Immature natural killer cell (primary cell): ENCODE data around the gene TXNL4A. TPM values are rescaled to one million over a fixed set of nuclear protein-coding genes. Genes with fewer than 3 reads are reported as not detected.
"Not testable (repeated sequence)": the region's sequence is repeated elsewhere in the genome, so short reads cannot be mapped to it uniquely, and the experiment has no call there.

Source experiments
- DNase-seq, 3 donors: peaks; one replicate each; pipeline ENCODE4 v3.0.0; 2022; ENCODE audit warnings: mixed read lengths in 1 of 3
- H3K27ac Mint-ChIP-seq, 6 donors: one replicate each; pipeline ENCODE4 v1.8.0; 2020; ENCODE audit warnings: mixed read lengths in 6 of 6, mild to moderate bottlenecking in 5 of 6, inconsistent platforms in 4 of 6, moderate library complexity in 3 of 6
- H3K27me3 Mint-ChIP-seq, 3 donors: one replicate each; pipeline ENCODE4 v1.8.0; 2020 to 2021; ENCODE audit warnings: low read depth in 3 of 3, mild to moderate bottlenecking in 3 of 3, mixed read lengths in 3 of 3, moderate library complexity in 3 of 3, inconsistent platforms in 1 of 3
- H3K36me3 Mint-ChIP-seq, 3 donors: one replicate each; pipeline ENCODE4 v1.8.0; 2020; ENCODE audit warnings: mixed read lengths in 3 of 3, inconsistent platforms in 2 of 3, mild to moderate bottlenecking in 2 of 3
- H3K4me1 Mint-ChIP-seq, 2 donors: one replicate each; pipeline ENCODE4 v1.8.0; 2020; ENCODE audit warnings: inconsistent platforms in 2 of 2, mild to moderate bottlenecking in 2 of 2, mixed read lengths in 2 of 2, moderate library complexity in 1 of 2
- H3K4me3 Mint-ChIP-seq, 5 donors: one replicate each; pipeline ENCODE4 v1.8.0; 2020; ENCODE audit warnings: mild to moderate bottlenecking in 5 of 5, mixed read lengths in 5 of 5, inconsistent platforms in 3 of 5, moderate library complexity in 3 of 5
- H3K9me3 Mint-ChIP-seq, 6 donors: one replicate each; pipeline ENCODE4 v1.8.0; 2020; ENCODE audit warnings: mild to moderate bottlenecking in 6 of 6, mixed read lengths in 6 of 6, inconsistent platforms in 4 of 6, moderate library complexity in 3 of 6
- polyA plus RNA-seq, 3 donors: library from polyadenylated mRNA; unstranded; fragments of 300-500 nt; fragmentation: Illumina TruSeq; gene quantifications; one replicate each; pipeline ENCODE4 v1.2.3, GENCODE V29; 2021

Gene TXNL4A
- polyA plus RNA-seq, 3 donors from 2014 or later, result 209 to 330 (median 248) TPM

DNA sequence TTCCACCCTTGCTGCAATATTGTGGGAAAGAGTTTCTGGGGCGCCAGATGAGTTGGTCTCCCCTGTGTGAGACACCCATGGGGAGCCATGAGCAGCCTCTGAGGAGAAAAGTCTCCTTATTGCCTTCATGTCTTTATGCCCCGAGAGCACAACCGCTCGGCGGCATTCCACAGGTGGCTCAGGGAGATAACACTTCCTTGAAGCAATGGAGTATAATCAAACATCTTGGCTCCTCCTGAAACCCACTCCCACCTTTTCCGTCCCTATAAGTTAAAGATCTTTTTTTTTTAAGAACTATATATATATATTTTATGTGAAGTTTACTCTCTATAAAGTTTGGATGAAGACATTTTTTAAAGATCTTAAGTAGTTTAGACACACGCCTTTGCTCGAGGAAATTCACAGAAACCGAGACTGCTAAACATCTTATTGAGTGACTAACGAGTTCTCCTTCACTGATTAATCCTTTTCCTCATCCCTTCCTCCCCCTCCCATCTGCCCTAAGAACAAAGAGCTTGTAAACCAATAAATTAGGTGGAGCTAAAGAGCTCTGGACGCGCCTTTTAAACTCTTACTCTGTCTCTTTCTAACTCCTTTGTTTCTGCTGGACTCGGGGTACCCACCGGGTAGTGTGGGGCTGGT lies 23.3 kb upstream of the TXNL4A start:
- not testable (repeated sequence) for H3K27ac Mint-ChIP-seq, H3K4me3 Mint-ChIP-seq, H3K27me3 Mint-ChIP-seq, DNase-seq, H3K4me1 Mint-ChIP-seq
- Mint-ChIP-seq H3K36me3 (peaks cover 0 to 20% (median 10%) of the 10 kb centered on the region in 3 donors), H3K9me3 (peaks cover 3 to 29% (median 12%) of the 10 kb centered on the region in 6 donors)

GRCh38 chr18:80010551-80010906 lies 22.2 kb upstream of the TXNL4A start:
- Mint-ChIP-seq H3K27me3 (peaks cover 3 to 9% (median 4%) of the 10 kb centered on the region in 3 donors), H3K27ac (no peak overlapping the region)

DNA sequence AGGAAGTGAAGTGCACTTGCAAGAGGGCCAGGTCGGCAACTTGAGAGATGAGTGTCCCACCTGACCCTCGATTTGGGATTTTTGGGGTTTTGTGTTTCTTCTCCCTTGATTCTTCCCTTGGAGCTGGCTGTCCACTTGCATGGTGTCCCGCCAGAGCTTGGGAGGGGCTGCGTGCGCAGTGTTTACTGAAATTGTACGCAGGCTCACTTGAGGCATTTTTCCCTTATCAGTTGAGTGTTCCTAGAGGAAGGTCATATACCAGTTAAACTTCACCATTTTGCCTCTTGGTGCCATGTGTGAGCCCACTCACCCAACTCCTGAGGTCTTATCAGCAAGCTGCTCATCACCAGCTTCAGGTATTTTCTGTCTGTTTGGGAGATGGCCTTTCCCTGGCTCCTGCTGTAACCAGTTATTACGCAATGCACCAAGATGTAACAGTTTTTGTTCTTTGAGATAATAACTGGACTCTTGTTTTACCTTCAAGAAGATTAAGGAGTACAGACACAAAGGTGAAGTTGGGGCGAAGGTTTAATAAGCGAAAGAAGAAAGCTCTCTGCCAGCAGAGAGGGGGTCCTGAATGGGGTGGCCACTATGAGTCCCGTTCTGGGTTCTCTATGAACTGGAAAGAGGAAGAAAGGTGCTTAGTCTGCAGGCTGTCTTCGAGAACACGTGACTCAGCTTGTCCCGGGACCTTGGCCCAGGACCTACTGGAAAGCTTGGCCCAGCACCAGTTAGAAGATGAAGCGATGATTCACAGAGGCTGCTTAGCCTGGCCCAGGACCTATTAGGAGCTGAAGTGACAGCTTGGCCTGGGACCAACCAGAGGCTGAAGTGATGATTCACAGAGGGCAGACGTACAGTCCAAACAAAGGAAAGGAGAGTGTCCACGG lies 21.5 kb upstream of the TXNL4A start:
- Mint-ChIP-seq H3K4me3 (no peak overlapping the region), H3K4me1 (no peaks in the 10 kb centered on the region), H3K9me3 (peaks cover 1 to 29% (median 12%) of the 10 kb centered on the region in 6 donors)

More at GRCh38 chr18:80010551-80010906, 22.2 kb upstream of the TXNL4A start:
- Mint-ChIP-seq H3K4me1 (no peaks in the 10 kb centered on the region), H3K9me3 (peaks cover 1 to 29% (median 12%) of the 10 kb centered on the region in 6 donors), H3K36me3 (peaks cover 0 to 20% (median 10%) of the 10 kb centered on the region in 3 donors), H3K4me3 (no peak overlapping the region)
- DNase-seq, result no peak

GRCh38 chr18:80006724-80007123 lies 18.4 kb upstream of the TXNL4A start:
- peaks cover 0 to 7% (median 2%) of the 10 kb centered on the region in 3 donors for H3K27me3 Mint-ChIP-seq
- H3K27ac Mint-ChIP-seq, result no peak overlapping the region
- DNase-seq, result no peak
- peaks cover 0 to 12% (median 3%) of the 10 kb centered on the region in 6 donors for H3K9me3 Mint-ChIP-seq
- H3K4me1 Mint-ChIP-seq, result no peaks in the 10 kb centered on the region
- no peak overlapping the region for H3K4me3 Mint-ChIP-seq
- peaks cover 0 to 11% (median 7%) of the 10 kb centered on the region in 3 donors for H3K36me3 Mint-ChIP-seq

More for the DNA sequence above, 21.5 kb upstream of the TXNL4A start:
- Mint-ChIP-seq H3K27ac (no peak overlapping the region), H3K36me3 (peaks cover 0 to 20% (median 10%) of the 10 kb centered on the region in 3 donors), H3K27me3 (peaks cover 3 to 9% (median 6%) of the 10 kb centered on the region in 3 donors)
- no peak for DNase-seq

GRCh38 chr18:80004600-80005342 lies 16.4 kb upstream of the TXNL4A start:
- H3K9me3 Mint-ChIP-seq, result peaks cover 0 to 11% (median 4%) of the 10 kb centered on the region in 6 donors
- H3K4me1 Mint-ChIP-seq, result no peaks in the 10 kb centered on the region
- peaks cover 0 to 6% (median 2%) of the 10 kb centered on the region in 3 donors for H3K27me3 Mint-ChIP-seq
- no peak for DNase-seq
- peaks cover 0 to 9% (median 6%) of the 10 kb centered on the region in 3 donors for H3K36me3 Mint-ChIP-seq
- peak overlapping the region in 1 of 6 donors; percentile 0 for H3K27ac Mint-ChIP-seq
- H3K4me3 Mint-ChIP-seq, result no peak overlapping the region

DNA sequence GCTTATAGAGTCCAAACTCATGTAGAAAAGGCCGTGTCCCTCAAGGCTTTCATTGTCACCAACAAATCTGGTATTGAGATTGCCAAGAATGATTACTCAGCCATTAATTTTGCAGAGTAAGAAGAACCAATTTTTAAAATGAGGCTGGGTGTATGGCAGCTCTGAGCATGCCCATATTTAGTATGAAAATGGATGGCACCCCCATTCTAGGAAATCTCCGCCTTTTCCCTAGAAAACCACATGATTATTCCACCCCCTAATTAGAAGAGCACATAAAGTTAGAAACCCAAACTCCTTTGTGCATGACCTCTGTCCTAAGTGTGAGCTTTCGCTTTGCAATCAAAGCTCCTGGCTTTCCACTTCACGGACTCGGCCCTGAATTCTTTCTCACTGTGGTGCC lies 14.1 kb upstream of the TXNL4A start:
- peaks cover 0 to 3% (median 2%) of the 10 kb centered on the region in 3 donors for H3K27me3 Mint-ChIP-seq
- peaks cover 0 to 8% (median 4%) of the 10 kb centered on the region in 6 donors for H3K9me3 Mint-ChIP-seq
- H3K36me3 Mint-ChIP-seq, result peaks cover 0 to 3% (median 0%) of the 10 kb centered on the region in 3 donors
- H3K4me1 Mint-ChIP-seq, result no peaks in the 10 kb centered on the region
- H3K4me3 Mint-ChIP-seq, result no peak overlapping the region
- H3K27ac Mint-ChIP-seq, result no peak overlapping the region
- no peak for DNase-seq

DNA sequence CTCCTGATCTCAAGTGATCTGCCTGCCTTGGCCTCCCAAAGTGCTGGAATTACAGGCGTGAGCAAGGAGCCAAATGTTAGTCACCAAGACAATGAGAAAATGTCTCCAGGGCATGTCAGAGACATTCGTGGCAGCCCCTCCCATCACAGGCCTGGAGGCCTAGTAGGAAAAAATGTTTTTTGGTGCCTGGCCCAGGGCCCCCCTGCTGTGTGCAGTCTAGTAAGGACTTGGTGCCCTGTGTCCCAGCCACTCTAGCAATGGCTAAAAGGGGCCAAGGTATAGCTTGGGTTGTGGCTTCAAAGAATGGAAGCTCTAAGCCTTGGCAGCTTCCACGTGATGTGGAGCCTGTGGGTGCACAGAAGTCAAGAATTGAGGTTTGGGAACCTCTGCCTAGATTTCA lies 12.5 kb upstream of the TXNL4A start:
- peaks cover 0 to 3% (median 0%) of the 10 kb centered on the region in 3 donors for H3K36me3 Mint-ChIP-seq
- H3K9me3 Mint-ChIP-seq, result peaks cover 0 to 8% (median 4%) of the 10 kb centered on the region in 6 donors
- H3K27me3 Mint-ChIP-seq, result peaks cover 0 to 3% (median 0%) of the 10 kb centered on the region in 3 donors
- DNase-seq, result no peak
- H3K4me3 Mint-ChIP-seq, result no peak overlapping the region
- H3K4me1 Mint-ChIP-seq, result no peaks in the 10 kb centered on the region
- no peak overlapping the region for H3K27ac Mint-ChIP-seq

- not testable (repeated sequence) for H3K27me3 Mint-ChIP-seq, H3K36me3 Mint-ChIP-seq, H3K4me1 Mint-ChIP-seq, H3K9me3 Mint-ChIP-seq, DNase-seq, H3K4me3 Mint-ChIP-seq, H3K27ac Mint-ChIP-seq
These were observed 11.3 kb upstream of the TXNL4A start for GRCh38 chr18:79999701-80000100.

GRCh38 chr18:79991494-79991893 lies 3.1 kb upstream of the TXNL4A start:
- H3K36me3 Mint-ChIP-seq, result no peaks in the 10 kb centered on the region
- DNase-seq, result no peak
- peaks cover 0 to 11% (median 2%) of the 10 kb centered on the region in 3 donors for H3K27me3 Mint-ChIP-seq
- peaks cover 20 to 23% of the 10 kb centered on the region in 2 donors for H3K4me1 Mint-ChIP-seq
- H3K9me3 Mint-ChIP-seq, result no peaks in the 10 kb centered on the region
- no peak overlapping the region for H3K27ac Mint-ChIP-seq
- no peak overlapping the region for H3K4me3 Mint-ChIP-seq

DNA sequence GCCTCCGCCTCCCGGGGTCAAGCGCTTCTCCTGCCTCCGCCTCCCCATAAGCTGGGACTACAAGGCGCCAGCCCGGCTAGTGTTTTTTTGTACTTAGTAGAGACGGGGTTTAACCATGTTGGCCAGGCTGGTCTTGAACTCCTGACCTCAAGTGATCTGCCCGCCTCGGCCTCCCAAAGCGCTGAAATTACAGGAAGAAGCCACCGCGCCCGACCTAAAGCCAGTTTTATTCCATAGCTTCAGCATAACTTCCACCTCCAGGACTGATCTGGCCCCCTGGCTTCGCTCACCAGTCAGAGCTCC lies 783 bp upstream of the TXNL4A start:
- Mint-ChIP-seq H3K27me3 (peaks cover 0 to 11% (median 2%) of the 10 kb centered on the region in 3 donors), H3K9me3 (no peaks in the 10 kb centered on the region), H3K27ac (peak overlapping the region; percentile 88 to 98 (median 98)), H3K4me3 (peak overlapping the region; percentile 91 to 97 (median 96)), H3K36me3 (peaks cover 0 to 5% (median 0%) of the 10 kb centered on the region in 3 donors), H3K4me1 (peaks cover 36 to 45% of the 10 kb centered on the region in 2 donors)
- no peak for DNase-seq

DNA sequence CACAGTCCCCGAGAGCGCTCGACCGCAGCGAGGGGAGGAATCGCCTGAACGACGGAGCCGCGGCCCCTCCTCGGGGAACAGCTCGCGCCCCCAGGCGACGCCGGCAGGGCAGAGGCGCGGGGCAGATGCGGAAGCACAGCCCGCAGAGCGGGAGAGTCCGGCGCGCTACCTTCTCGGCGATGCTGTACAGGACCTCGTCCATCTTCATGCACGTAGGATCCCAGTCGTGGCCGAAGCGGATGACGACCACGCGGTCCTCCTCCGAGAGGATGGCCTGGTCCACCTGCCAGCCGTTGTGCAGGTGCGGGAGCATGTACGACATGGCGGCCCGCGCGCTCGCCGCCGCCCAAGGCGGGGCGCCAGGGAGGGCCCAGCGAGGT lies 302 bp downstream of the TXNL4A start:
- H3K27me3 Mint-ChIP-seq, result peaks cover 0 to 13% (median 5%) of the 10 kb centered on the region in 3 donors

DNA sequence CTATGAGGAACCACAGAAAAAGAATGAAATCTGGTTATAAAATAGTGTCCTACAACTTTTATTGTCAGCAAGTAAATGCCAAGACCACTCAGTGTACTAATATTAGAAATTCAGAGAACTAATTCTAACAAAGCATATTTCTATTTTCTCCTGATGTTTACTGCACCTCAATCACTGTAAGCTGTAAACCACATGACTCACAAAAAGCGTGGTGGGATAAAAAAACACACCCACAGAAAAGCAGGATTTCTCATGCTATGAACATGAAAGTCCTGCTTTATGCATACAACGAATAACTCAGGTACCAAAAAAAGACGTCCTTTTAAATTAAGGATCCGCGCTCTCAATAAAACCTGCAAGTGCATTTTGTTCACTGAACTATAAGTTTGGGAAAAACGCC lies 797 bp downstream of the TXNL4A start:
- H3K27ac Mint-ChIP-seq, result peak overlapping the region; percentile 87 to 92 (median 90)
- H3K36me3 Mint-ChIP-seq, result peaks cover under 1 to 5% (median under 1%) of the 10 kb centered on the region in 3 donors
- H3K4me3 Mint-ChIP-seq, result peak overlapping the region; percentile 84 to 96 (median 89)
- DNase-seq, result no peak
- H3K4me1 Mint-ChIP-seq, result peaks cover 52 to 60% of the 10 kb centered on the region in 2 donors
- H3K27me3 Mint-ChIP-seq, result peaks cover 0 to 13% (median 5%) of the 10 kb centered on the region in 3 donors
- no peaks in the 10 kb centered on the region for H3K9me3 Mint-ChIP-seq

More for the DNA sequence above, 302 bp downstream of the TXNL4A start:
- Mint-ChIP-seq H3K4me3 (peak overlapping the region; percentile 84 to 96 (median 89)), H3K27ac (peak overlapping the region; percentile 87 to 92 (median 90)), H3K9me3 (no peaks in the 10 kb centered on the region), H3K4me1 (peaks cover 47 to 56% of the 10 kb centered on the region in 2 donors), H3K36me3 (peaks cover 0 to 5% (median 0%) of the 10 kb centered on the region in 3 donors)
- peak; percentile 72 to 75 (median 73) for DNase-seq

DNA sequence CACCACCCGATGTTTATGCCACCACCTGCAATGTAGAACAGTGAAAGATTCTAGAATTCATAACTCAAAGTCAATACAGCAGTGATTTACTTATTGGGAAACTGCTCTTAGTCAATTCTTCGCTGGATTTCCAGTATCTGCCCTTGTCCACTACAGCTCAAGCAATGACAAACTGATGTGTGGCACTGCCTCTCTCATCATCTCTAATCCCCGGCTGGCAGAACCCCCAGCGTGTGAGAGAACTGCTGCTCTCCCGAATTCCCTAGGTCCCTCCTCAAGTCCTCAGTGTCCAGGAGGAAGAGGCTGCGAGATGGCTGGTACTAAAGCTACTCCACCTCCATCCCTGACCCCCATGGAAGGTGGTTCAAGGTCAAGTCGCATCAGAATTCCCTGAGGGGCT lies 1.6 kb downstream of the TXNL4A start:
- Mint-ChIP-seq H3K4me1 (peaks cover 60 to 68% of the 10 kb centered on the region in 2 donors), H3K9me3 (no peaks in the 10 kb centered on the region), H3K4me3 (peak overlapping the region; percentile 70 to 96 (median 89)), H3K36me3 (peaks cover 3 to 5% (median 4%) of the 10 kb centered on the region in 3 donors), H3K27me3 (peaks cover 0 to 13% (median 5%) of the 10 kb centered on the region in 3 donors), H3K27ac (peak overlapping the region; percentile 55 to 92 (median 90))
- DNase-seq, result no peak
